Measurements from ENCODE around the gene XXYLT1.
"Not testable (repeated sequence)": the region's sequence is repeated elsewhere in the genome, so short reads cannot be mapped to it uniquely, and the experiment has no call there.

Gene XXYLT1

GRCh38 chr3:195063581-195064193 is 207.3 kb downstream of the XXYLT1 start:
- DNase-seq (ENCODE audit: low read depth), result no peak

- no peak for DNase-seq (ENCODE audit: low read depth)
These were observed 208.0 kb downstream of the XXYLT1 start for GRCh38 chr3:195062866-195063540.

- DNase-seq (ENCODE audit: low read depth), result no peak
These were observed 209.0 kb downstream of the XXYLT1 start for GRCh38 chr3:195061756-195062655.

GRCh38 chr3:195060531-195061291 is 210.2 kb downstream of the XXYLT1 start:
- no peak for DNase-seq (ENCODE audit: low read depth)

- no peak for DNase-seq (ENCODE audit: low read depth)
These were observed 210.8 kb downstream of the XXYLT1 start for GRCh38 chr3:195060217-195060481.

- DNase-seq (ENCODE audit: low read depth), result no peak
These were observed 211.3 kb downstream of the XXYLT1 start for GRCh38 chr3:195059471-195060216.

GRCh38 chr3:195059006-195059350 is 212.0 kb downstream of the XXYLT1 start:
- no peak for DNase-seq (ENCODE audit: low read depth)

- DNase-seq (ENCODE audit: low read depth), result no peak
These were observed 212.5 kb downstream of the XXYLT1 start for GRCh38 chr3:195058336-195059005.

GRCh38 chr3:195057716-195058115 is 213.2 kb downstream of the XXYLT1 start:
- no peak for DNase-seq (ENCODE audit: low read depth)

GRCh38 chr3:195056506-195056905 is 214.5 kb downstream of the XXYLT1 start:
- no peak for DNase-seq (ENCODE audit: low read depth)

- DNase-seq (ENCODE audit: low read depth), result no peak
These were observed 216.6 kb downstream of the XXYLT1 start for GRCh38 chr3:195054311-195054710.

- DNase-seq (ENCODE audit: low read depth), result no peak
These were observed 218.0 kb downstream of the XXYLT1 start for GRCh38 chr3:195052939-195053338.

- not testable (repeated sequence) for DNase-seq (ENCODE audit: low read depth)
These were observed 220.7 kb downstream of the XXYLT1 start for GRCh38 chr3:195050296-195050695.

GRCh38 chr3:195048059-195048905 is 222.7 kb downstream of the XXYLT1 start:
- no peak for DNase-seq (ENCODE audit: low read depth)

- no peak for DNase-seq (ENCODE audit: low read depth)
These were observed 223.4 kb downstream of the XXYLT1 start for GRCh38 chr3:195047536-195047935.

GRCh38 chr3:195046441-195046840 is 224.5 kb downstream of the XXYLT1 start:
- DNase-seq (ENCODE audit: low read depth), result no peak

GRCh38 chr3:195045481-195046210 is 225.3 kb downstream of the XXYLT1 start:
- DNase-seq (ENCODE audit: low read depth), result no peak

GRCh38 chr3:195044411-195044810 is 226.5 kb downstream of the XXYLT1 start:
- no peak for DNase-seq (ENCODE audit: low read depth)

- DNase-seq (ENCODE audit: low read depth), result no peak
These were observed 227.2 kb downstream of the XXYLT1 start for GRCh38 chr3:195043607-195044339.
